Mesodermal cell (in vitro differentiated cells): ENCODE measurements around the gene DPM3.

Experiments
- H3K27ac ChIP-seq: 2 replicates; pipeline ENCODE4 v1.7.0; 2013; ENCODE audit warnings: mild to moderate bottlenecking, low read depth, low read length, moderate library complexity; ENCODE audit not compliant: severe bottlenecking
- H3K36me3 ChIP-seq: 2 replicates; pipeline ENCODE4 v1.7.1; 2013; ENCODE audit warnings: mild to moderate bottlenecking, low read length, moderate library complexity; ENCODE audit not compliant: control insufficient read depth, insufficient read depth
- H3K4me1 ChIP-seq: one replicate; pipeline ENCODE4 v1.7.1; 2013; ENCODE audit warnings: mild to moderate bottlenecking, low read length; ENCODE audit not compliant: insufficient read depth, control insufficient read depth, poor library complexity, severe bottlenecking
- H3K4me3 ChIP-seq: 2 replicates; pipeline ENCODE4 v1.7.0; 2013; ENCODE audit warnings: low read length, control low read depth, mild to moderate bottlenecking; ENCODE audit not compliant: insufficient read depth, poor library complexity, severe bottlenecking; ENCODE audit errors: extremely low read depth
- H3K9me3 ChIP-seq: 2 replicates; pipeline ENCODE4 v1.7.1; 2013; ENCODE audit warnings: mild to moderate bottlenecking, low read length, moderate library complexity; ENCODE audit not compliant: control insufficient read depth
- WGBS, 2 experiments: methylation state at CpG; one replicate each; pipeline ENCODE4 v1.1.5; 2013; ENCODE audit warnings: missing lambda C conversion rate in 2 of 2; ENCODE audit not compliant: insufficient coverage in 2 of 2; 5-methylcytosine and 5-hydroxymethylcytosine counted together

DPM3 gene

DNA sequence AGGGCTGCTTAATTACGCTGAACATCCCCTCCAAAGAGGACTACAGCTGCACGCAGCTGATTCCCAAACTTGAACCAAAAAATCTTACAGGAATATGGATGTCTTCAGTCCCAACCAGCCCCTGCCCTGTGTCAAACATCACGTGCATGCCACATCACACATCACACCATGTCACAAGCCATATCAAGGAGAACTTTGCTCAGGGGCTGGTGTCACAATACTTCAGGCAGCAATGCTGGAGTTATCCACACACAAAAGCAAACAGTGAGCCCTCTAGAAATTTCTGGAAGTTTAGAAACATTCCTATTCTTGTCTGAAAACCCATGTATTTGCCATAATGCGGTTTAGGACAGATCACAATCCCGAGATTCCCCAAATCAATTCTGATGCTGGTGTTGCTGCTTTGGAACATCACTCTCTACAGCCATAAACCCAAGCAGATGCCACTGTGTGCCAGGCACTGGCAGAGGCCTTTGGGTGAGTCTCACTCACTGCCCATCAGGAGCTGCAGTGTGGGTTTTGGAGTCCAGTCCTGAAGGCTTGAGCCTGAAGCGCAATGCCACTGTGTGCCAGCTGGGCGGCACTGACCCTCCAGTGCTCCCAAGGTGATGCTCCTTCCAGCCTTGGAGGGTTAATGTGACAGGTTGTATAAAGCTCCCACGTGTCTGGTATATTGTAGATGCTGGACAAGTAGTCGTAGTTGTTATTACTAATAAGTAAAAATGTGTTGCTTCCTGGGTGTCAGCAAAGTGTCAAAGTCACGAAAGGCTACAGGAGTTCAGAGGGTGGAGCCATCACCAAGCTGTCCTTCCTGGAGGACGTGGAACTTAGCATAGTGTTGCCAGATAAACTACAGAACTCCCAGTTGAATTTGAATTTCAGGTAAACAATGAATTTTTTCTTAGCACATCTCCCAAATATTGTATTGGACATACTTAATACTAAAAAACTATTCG lies 32.7 kb downstream of the DPM3 start:
- 66 to 82% methylated on average over 8 to 10 of the region's 12 CpGs for WGBS, 2 experiments
- H3K27ac ChIP-seq = no peak overlapping the region
- no peaks in the 10 kb centered on the region for H3K4me1 ChIP-seq
- no peaks in the 10 kb centered on the region for H3K36me3 ChIP-seq
- H3K4me3 ChIP-seq = no peak overlapping the region
- no peaks in the 10 kb centered on the region for H3K9me3 ChIP-seq

DNA sequence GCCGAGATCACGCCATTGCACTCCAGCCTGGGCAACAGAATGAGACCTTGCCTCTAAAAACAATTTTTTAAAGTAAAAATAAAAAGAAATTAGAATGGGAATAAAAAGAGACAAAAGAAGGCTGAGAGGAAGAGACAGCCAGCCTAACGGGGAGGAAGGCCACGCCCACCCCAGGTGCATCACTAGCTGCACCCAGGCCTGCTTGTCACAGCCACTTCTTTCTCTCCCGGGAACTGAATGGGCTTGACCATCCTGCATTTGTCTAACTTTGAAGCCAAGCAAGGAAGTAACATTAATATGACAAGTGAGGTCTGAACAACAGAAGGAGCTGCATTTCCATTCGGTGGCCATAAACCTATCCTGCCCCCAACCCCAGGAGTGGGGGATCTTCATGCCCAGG lies 33.5 kb downstream of the DPM3 start:
- Histone ChIP-seq H3K4me3 (no peak overlapping the region), H3K9me3 (no peaks in the 10 kb centered on the region), H3K36me3 (no peaks in the 10 kb centered on the region), H3K27ac (no peak overlapping the region), H3K4me1 (no peaks in the 10 kb centered on the region)
- WGBS, 2 experiments = 80% methylated on average over 4 of the region's 6 CpGs

DNA sequence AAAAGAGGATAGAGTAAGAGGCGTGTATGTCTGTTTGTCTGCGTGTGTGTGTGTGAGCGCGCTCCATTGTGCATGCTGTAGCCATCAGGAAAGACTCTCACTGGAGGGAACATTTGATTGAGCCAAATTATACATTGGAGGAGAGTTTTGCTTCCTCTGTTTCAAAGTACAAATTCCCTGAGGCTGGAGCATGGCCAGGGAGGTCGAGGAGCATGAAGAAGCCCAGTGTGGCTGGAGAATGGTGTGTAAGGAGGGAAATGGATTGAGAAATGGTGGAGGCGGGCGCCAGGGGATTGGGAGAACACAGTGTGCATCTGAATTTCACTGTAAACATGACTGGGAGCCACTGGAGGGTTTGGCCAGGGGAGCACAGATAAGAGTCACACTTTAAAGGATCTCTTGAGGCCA lies 34.7 kb downstream of the DPM3 start:
- no peaks in the 10 kb centered on the region for H3K4me1 ChIP-seq
- H3K36me3 ChIP-seq = no peaks in the 10 kb centered on the region
- no peaks in the 10 kb centered on the region for H3K9me3 ChIP-seq
- no peak overlapping the region for H3K4me3 ChIP-seq
- 75 to 78% methylated on average over 7 of the region's 7 CpGs for WGBS, 2 experiments
- H3K27ac ChIP-seq = no peak overlapping the region

DNA sequence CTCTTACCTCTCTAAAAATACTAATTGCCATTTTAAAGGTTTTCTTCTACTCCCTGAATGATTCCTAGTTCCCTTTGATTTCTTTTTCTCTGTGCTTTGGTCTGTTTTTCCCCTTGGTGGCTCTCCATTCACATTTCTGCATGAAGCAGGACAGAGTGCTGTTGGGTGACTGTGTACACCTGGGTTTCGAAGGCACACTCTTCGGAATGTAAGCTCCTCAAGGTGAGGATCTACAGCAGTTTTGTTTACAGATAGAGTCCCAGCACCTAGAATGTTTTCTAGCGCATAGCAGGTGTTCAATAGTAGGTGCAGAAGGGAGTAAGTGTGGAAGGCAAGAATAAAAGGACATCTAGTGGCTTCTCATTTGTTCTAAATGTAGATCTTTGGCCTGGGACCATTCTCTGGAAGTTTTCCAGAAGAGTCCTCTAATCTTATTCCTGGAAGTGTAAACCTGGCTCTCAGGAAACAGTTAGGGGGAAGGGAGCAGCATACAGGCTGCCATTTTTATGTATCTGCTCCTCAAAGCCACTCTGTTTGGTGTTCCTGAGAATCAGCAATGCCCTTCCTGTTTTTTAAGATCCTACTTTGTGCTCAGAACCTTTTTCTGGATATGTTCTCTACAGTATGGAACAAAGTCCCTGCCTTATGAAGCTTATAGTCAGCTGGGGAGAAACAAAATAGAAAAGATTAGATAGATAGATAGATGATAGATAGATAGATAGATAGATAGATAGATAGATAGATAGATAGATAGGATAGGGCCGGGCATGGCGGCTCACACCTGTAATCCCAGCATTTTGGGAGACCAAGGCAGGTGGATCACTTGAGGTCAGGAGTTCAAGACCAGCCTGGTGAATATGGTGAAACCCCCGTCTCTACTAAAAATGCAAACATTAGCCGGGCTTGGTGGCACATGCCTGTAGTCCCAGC lies 35.5 kb downstream of the DPM3 start:
- Histone ChIP-seq H3K4me1 (no peaks in the 10 kb centered on the region), H3K36me3 (no peaks in the 10 kb centered on the region), H3K27ac (no peak overlapping the region), H3K9me3 (no peaks in the 10 kb centered on the region), H3K4me3 (no peak overlapping the region)
- 85 to 90% methylated on average over 7 of the region's 7 CpGs for WGBS, 2 experiments

DNA sequence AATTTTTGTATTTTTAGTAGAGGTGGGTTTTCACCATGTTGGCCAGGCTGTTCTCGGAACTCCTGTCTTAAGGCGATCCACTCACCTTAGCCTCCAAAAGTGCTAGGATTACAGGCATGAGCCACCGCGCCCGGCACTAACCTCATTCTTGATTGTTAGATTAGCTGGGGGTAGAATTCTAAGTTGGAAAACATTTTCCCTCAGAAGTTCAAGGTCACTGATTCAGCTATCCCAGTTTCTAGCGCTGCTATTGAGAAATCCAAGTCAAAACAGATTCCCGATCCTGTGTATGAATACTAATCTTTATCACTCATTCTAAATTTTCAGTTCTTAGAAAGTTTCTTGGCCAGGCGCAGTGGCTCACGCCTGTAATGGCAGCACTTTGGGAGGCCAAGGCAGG lies 37.0 kb downstream of the DPM3 start:
- Histone ChIP-seq H3K4me3 (no peak overlapping the region), H3K4me1 (no peaks in the 10 kb centered on the region), H3K27ac (no peak overlapping the region), H3K36me3 (no peaks in the 10 kb centered on the region), H3K9me3 (no peaks in the 10 kb centered on the region)
- WGBS, 2 experiments = 94 to 99% methylated on average over 5 to 6 of the region's 9 CpGs

DNA sequence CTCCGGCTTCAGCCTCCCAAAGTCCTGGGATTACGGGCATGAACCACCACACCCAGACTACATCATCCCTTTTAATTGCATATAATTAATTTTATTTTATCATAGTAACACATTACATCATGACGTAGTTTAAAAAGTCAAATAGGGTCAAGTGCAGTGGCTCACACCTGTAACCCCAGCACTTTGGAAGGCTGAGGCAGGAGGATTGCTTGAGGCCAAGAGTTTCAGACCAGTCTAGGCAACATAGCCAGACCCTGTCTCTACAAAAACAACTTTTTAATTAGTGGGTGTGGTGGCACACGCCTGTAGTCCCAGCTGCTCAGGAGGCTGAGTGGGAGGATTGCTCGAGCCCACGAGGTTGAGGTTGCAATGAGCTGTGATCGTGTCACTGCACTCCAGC lies 41.0 kb downstream of the DPM3 start:
- Histone ChIP-seq H3K36me3 (no peaks in the 10 kb centered on the region), H3K27ac (no peak overlapping the region)
- WGBS, 2 experiments = 94 to 100% methylated on average over 4 of the region's 7 CpGs

DNA sequence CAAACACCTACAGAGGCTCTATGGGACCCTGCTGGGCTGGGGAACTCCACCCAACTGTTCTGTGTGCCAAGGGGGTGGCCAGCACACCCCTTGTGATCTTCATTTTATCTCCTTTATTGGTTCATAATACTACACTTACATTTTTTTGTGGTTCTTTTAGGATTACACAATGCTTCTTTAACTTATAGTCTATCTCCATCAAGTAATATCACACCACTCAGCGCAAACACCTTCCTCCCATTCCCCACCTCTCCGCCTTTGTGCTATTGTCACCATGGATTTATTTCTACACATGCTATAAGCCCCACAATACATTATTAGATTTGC lies 45.7 kb downstream of the DPM3 start:
- Histone ChIP-seq H3K36me3 (no peaks in the 10 kb centered on the region), H3K4me1 (peaks cover 4% of the 10 kb centered on the region), H3K27ac (no peak overlapping the region), H3K9me3 (no peaks in the 10 kb centered on the region), H3K4me3 (no peak overlapping the region)
- 71 to 90% methylated on average over 2 of the region's 2 CpGs for WGBS, 2 experiments

More for the DNA sequence above, 41.0 kb downstream of the DPM3 start:
- H3K9me3 ChIP-seq = no peaks in the 10 kb centered on the region
- peaks cover 4% of the 10 kb centered on the region for H3K4me1 ChIP-seq
- no peak overlapping the region for H3K4me3 ChIP-seq

DNA sequence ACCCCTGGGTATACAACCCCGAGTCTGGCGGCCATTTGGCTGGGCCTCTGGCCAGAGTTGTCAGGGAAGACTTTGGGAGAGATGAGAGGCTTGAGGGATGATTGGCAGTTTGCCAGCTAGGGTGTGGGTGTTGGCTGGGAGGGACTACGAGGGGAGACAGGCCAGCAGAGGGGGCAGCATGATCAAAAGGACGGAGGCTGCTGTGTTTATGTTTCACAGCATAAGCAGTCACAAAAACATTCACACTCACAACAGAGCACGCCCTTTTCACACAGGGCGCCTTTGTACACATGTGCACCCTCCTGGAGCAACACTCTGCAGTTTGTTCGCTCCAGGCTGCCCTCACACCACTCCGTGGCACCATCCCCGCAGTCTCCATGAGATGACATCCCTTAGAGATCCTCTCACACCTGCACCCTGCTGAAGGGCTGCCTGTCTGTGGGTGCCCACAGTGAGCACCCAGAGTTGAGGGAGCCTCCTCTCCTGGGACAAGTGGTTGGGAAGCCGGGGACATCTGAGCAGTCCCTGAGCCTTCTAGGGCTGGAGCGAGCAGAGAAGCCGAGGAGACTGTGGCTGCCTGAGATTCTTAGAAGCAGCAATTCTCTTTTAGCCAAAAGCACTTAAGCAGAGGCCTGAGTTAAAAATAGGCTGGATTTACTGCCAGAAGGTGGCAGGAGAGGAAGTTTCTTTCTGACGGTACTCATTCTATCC lies 46.3 kb downstream of the DPM3 start:
- peaks cover 4% of the 10 kb centered on the region for H3K4me1 ChIP-seq
- no peaks in the 10 kb centered on the region for H3K9me3 ChIP-seq
- WGBS, 2 experiments = 63 to 65% methylated on average over 10 of the region's 13 CpGs
- no peak overlapping the region for H3K4me3 ChIP-seq
- H3K36me3 ChIP-seq = no peaks in the 10 kb centered on the region
- no peak overlapping the region for H3K27ac ChIP-seq

DNA sequence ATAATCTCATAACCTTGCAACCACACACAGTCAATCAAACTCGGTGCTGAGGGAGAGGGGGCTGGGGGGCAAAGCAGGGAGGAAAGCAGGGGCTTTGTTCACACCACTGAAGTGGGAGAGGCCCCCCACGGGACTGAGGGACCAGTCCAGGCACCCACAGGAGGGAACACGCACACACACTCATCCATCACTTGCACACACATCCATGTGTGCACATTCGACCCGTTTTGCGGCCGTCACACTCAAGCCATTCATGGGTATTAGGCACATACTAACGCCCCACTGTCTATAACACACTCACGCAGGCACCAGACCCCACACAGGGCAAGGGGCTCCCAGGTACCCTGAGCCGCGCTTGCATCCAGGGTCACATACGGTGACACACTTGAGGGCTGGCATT lies 47.7 kb downstream of the DPM3 start:
- no peaks in the 10 kb centered on the region for H3K36me3 ChIP-seq
- no peaks in the 10 kb centered on the region for H3K9me3 ChIP-seq
- no peak overlapping the region for H3K27ac ChIP-seq
- no peak overlapping the region for H3K4me3 ChIP-seq
- 93 to 96% methylated on average over 8 to 10 of the region's 12 CpGs for WGBS, 2 experiments
- H3K4me1 ChIP-seq = peaks cover 4% of the 10 kb centered on the region

DNA sequence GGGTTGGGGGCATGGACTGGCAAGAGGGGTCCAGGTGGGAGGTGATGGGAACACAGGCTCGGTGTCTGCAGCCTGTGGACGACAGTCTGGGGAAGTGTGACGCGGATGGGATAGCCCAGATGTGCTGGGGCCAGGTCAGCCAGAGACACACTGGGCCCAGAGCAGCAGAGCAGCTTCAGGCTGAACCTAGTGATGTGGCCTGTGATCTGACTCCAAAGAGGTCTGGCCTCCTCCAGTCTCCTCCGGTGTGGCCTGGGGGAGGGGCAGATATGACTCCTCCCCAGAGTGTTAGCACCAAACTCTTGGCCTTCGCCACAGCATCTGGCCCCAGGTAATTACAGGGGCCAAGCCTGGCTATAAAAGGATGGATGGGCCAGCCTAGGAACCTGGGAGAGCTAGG lies 48.2 kb downstream of the DPM3 start:
- Histone ChIP-seq H3K36me3 (no peaks in the 10 kb centered on the region), H3K9me3 (no peaks in the 10 kb centered on the region), H3K4me3 (no peak overlapping the region), H3K4me1 (peaks cover 4% of the 10 kb centered on the region), H3K27ac (no peak overlapping the region)
- 93 to 95% methylated on average over 5 of the region's 6 CpGs for WGBS, 2 experiments
